ENCODE data around the gene BRD3.

Gene BRD3

DNA sequence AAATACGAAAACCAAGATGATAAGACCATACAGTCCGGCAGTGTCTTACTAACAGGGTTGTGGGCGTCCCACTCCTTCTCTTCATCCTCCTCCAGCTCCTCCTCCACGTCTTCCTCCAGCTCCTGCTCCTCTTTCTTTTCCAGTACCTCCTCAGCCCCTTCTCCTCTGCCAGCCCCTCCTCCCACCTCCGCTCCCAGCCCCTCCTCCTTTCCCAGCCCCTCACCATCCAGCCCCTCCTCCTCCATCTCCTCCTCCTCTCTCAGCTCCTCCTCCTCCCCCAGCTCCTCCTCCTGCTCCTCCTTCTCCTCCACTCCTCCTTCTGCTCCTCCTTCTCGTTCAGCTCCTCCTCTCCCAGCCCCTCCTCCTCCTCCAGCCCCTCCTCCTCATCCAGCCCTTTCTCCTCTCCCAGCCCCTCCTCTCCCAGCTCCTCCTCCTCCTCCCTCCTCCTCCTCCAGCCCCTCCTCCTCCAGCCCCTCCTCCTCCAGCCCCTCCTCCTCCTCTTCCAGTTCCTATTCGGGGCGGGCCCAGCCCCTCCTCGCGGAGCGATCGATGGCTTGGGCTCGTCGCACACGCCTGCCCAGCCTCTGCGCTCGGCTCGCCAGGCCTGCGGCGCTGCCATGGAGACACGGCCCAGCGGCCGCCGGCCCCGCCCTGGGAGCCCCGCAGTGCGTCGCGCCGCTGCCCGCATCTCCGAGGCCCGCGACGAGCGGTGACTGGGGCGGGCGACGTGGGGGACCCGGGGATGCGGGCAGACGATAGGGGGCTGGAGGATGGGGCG is 42.8 kb downstream of the BRD3 start, which contains the start of gene BRD3OS:
TSS of gene BRD3OS (plus strand) at position 654 of the 778 bp plus-strand sequence. CDS start 1,267 bp downstream, outside the sequence.
- peak; percentile 77 for DNase-seq (ENCODE audit: low read depth)

DNA sequence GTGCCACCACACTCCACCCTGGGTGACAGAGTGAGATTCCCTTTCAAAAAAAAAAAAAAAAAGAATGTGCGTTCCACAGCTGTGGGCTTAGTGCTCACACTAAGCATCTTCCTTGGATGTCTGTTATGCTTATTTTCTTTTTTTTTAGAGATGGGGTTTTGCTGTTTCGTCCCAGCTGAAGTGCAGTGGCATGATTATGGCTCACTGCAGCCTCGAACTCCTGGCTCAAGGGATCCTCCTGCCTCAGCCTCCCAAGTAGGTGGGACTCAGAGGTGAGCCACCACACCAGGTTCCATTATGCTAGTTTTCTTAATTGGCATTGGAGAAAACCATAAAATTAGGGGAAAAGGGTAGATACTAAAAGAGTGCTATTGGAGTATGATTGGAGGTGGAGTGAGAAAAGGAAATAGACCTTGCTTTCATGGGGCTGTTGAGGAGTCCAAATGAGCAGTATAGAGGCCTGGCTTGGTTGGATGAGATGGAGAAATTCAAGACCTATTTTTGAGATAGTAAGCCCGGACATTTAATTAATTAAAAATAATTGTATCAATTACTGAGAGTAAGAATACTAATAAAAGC is 43.5 kb downstream of the BRD3 start:
- DNase-seq (ENCODE audit: low read depth) = no peak

DNA sequence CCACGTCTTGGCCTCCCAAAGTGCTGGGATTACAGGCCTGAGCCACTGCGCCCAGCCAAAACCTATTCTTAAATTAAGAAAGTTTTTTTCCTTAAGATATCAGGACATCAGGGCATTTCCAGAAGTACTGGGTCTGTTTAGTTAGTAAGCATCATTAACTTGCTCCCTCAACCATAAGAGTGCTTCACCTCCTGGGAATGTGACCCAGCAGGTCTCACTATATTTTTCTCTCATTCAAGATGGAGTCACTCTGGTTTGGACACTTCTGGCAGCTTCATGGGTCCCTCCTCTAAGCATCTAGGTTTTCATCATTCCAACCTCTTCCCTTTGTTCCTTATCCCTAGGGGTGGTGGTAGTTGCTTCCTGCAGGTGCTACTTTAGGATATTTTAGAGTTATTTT is 52.9 kb downstream of the BRD3 start:
- DNase-seq (ENCODE audit: low read depth) = no peak

DNA sequence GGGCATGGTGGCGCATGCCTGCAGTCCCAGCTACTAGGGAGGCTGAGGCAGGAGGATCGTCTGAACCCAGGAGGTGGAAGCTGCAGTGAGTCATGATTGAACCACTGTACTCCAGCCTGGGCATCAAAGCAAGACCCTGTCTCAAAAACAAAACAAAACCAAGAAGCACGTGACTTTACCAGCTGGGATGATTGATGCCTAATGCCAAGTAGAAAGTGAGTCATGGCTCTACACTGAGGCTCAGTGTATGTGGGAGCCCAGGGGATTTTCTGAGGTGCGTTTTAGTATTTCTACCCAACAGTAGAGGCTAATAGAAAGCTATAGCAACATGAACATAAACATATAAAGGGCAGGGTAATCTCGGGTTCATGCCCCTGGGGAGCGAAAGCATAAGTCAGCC is 56.4 kb downstream of the BRD3 start:
- DNase-seq (ENCODE audit: low read depth) = no peak

DNA sequence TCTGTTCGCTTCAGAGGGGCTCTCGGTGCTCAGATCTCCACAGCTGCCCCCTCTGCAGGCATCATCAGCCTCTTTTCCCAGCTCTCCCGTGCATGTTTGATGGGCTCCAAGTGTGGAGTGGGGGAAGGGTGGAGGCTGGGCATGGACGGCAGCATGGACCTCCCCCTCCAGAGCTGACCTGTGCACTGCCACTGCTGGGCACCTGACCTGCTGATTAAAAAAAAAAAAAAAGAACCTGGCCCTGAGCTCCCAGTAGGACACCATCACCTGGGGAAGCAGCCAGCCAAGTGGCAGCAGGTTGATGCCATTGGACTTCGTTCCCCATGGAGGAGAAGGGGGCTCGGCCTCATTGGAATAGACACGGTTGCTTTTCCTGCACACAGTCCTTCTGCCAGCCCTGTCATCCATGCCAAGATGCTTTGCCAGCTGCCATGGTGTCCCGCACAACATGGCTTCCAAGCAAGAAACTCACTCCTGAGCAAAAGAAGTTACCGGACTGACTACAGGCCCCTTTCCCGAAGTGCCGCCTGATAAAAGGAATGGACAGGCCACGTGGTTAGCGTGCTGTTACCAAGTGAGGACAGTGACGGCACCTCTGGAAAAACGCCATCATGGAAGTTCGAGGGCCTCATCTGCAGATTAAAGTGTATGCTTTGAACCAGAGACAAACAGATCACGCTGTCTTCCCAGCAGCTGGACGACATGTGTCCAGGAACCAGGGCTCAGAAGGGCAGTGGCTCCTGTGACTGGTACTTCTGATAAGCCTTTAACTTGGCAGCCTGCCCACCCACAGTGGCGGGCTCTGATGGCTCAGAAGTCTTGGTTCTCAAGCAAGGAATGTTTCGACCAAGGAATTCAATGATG is 57.3 kb downstream of the BRD3 start:
- DNase-seq (ENCODE audit: low read depth) = no peak

DNA sequence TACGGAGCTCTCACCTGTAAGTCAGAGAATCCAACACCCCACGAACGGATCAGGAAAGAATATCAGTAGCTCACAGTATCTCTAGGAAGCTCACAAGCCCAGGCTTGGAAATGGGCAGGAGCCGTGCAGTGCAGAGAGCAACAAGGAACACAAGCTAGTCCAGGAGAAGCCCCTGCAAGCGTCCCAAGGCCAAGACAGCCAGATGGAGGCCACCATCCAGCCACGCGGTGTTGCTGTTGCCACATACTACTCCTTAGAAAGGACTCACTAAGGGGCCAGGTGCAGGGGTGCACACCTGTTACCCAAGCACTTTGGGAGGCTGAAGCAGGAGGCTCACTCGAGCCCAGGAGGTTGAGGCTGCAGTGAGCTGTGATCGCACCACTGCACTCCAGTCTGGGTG is 60.3 kb downstream of the BRD3 start:
- no peak for DNase-seq (ENCODE audit: low read depth)

DNA sequence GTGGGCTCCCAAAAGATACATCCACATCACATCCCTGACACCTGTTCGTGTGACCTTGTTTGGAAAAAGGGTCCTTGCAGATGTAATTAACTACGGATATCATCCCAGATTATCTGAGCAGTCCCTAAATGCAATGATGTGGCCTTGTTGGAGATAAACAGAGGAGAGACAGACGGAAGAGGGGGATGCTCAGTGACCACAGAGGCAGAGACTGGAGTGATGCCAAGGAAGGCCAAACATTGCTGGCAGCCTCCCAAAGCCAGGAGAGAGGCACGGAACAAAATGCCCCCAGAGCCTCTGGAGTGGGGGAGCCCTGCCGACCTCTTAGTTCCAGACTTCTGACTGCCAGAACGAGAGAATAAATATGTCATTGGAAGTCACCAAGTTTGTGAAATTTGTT is 60.7 kb downstream of the BRD3 start:
- DNase-seq (ENCODE audit: low read depth) = no peak

DNA sequence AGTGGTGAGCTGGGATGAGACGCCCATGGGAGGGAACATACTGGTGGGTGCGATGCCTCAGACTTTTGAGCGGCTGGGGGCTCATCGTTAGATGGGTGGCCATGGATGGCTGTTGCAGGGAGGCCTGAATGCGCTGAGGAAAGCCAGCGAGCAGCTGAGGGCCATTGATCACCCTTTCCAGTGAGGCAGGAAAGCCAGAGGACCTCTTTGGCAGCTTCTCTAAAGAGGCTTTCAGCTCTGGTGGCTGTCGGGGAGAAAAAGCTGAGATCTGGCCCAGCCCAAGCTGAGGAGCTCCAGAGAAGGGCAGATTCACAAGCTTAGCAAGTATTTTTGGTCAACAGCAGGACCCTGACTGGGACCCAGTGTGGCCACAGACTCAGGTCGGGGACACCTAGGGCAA is 62.4 kb downstream of the BRD3 start:
- no peak for DNase-seq (ENCODE audit: low read depth)

DNA sequence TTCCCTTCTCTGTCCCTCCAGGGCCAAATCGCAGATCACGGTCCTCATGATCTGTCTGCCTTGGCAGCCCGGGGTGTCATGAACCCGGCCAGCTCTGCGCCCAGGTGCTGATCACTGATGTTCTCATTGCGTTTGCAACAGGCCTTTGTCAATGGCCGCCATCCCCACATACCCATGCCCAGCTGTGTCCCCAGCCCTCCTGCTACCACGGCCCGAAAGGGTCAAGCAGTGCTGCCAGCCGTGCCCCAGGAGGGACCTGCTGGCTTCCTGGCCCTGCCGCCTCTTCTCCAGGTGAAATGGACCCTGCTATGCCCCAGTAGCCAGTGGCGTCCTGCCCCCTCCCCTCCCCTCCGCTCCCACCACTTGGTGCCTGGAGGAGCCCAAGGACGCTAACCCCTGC is 62.9 kb downstream of the BRD3 start:
- DNase-seq (ENCODE audit: low read depth) = no peak

DNA sequence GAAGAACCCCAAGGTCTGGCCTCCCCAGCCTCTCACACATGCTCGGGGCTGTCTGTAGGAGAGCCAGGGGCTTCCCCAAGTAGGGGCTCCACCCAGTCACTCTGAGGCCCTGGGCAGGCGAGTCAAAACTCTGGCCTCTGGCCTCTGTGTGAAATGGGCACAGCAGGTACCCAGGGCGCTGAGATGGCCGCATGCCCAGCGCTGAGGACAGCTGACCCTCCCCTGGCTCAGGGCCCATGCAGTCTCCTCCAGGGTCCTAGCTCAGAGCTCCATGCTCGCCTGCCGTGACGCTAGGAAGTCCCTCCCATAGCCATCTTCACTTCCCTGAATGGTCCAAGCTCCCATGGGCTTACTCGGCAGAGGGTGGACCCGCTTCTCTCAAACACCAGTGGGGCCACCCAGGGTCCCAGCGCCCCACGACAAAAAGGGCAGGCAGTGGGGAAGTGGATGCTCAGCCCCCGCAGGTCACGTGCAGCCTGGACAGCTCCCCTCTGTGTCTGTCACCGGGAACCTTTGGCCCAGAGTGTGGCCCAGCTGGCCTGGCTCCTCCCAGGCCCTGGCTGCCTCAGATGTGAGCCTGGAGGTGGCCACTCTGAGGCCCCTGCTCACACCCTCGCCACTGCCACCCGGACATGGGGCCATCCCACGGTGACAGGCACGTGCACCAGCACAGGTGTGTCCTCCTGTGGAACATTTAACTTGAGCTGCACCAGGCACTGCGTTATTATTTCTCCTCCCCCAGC is 63.5 kb downstream of the BRD3 start:
- no peak for DNase-seq (ENCODE audit: low read depth)

DNA sequence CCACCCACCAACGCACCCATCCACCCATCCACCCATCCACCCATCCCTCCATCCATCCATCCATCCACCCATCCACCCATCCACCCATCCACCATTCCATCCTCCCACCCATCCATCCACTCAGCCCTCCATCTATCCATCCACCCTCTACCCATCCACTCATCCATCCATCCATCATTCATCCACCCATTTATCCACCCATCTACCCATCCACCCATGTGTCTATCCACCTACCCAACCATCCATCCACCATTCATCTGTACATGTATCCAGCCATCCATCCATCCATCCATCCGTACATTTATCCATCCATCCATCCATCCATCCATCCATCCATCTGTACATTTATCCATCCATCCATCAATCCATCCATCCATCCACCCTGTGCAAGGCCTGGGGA is 64.6 kb downstream of the BRD3 start:
- DNase-seq (ENCODE audit: low read depth) = no peak

DNA sequence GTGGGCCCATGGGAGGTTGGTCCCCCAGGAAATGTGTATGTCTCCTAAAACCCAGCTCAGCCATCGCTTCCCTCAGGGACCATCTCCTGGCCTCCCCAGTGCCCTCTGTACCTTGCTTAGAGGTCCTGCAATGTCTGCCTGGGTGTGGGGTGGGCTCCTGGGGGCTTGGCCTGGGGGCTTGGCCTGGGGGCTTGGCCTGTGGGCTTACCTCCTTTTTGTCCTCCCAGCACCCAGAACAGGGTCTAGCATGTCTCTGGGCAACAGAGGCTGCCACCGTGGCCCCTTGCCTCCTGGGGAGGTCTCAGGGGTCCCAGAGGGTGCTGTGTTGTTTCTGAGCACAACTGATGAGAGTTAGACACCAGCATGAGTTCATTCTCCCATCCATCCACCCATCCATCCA is 65.0 kb downstream of the BRD3 start:
- no peak for DNase-seq (ENCODE audit: low read depth)

DNA sequence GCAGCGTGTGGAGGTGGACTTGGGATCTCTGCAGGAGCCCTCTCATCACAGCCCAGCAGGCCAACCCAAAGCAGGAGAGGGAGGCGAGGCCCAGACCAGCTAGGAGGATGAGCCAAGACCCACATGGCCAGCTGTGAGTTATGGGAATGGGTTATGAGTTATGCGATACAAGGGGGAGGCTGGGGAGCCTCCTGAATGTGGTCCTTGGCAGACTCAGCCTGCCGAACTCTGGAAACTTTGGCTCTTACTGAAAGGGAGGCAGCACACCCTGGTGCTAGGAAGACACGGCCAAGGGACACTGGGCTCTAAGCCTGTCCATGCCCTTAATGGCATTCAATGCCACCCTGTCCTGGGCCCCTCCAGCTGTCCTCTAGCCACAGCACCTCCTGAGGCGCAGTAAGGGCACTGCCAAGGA is 68.0 kb downstream of the BRD3 start:
- DNase-seq (ENCODE audit: low read depth) = no peak

DNA sequence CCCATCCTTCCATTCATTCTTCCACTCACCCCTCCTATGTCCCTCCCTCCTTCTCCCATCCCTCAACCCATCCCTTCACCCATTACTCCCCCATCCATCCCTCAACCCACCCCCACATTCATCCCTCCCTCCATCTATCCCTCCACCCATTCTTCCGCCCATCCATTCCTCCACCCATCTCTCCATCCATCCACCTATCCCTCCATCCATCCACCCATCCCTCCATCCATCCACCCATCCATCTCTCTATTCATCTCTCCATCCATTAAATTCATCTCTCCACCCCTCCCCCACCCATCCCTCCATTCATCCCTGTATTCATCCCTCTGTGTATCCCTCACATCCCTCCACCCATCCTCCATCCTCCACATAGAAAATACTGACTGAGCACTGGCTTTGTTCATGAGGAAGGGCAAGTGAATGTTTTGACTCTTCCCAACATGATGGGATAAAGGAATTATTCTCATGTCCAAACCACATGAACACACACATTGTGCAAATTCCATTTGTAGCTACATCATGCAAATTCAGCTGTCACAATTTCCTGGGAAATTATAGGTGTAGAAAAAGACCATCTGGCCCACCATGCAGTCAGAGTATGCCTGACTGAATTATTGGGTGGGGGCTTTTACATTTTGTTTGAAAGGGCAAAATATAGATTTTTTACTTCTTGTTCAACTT is 68.8 kb downstream of the BRD3 start:
- no peak for DNase-seq (ENCODE audit: low read depth)

DNA sequence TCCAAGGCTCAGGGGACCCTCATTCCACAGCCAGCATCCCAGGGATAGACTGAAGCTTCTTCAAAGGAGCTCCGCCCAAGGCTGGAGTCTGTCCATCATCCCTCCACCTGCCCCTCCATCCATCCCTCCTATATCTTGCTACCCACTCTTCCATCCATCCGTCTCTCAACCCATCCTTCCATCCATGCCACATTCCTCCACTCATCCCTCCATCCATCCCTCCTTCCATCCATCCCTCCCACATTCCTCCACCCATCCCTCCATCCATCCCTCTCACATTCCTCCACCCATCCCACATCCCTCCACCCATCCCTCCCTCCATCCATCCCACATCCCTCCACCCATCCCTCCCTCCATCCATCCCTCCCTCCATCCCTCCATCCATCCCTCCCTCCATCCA is 70.2 kb downstream of the BRD3 start:
- no peak for DNase-seq (ENCODE audit: low read depth)

DNA sequence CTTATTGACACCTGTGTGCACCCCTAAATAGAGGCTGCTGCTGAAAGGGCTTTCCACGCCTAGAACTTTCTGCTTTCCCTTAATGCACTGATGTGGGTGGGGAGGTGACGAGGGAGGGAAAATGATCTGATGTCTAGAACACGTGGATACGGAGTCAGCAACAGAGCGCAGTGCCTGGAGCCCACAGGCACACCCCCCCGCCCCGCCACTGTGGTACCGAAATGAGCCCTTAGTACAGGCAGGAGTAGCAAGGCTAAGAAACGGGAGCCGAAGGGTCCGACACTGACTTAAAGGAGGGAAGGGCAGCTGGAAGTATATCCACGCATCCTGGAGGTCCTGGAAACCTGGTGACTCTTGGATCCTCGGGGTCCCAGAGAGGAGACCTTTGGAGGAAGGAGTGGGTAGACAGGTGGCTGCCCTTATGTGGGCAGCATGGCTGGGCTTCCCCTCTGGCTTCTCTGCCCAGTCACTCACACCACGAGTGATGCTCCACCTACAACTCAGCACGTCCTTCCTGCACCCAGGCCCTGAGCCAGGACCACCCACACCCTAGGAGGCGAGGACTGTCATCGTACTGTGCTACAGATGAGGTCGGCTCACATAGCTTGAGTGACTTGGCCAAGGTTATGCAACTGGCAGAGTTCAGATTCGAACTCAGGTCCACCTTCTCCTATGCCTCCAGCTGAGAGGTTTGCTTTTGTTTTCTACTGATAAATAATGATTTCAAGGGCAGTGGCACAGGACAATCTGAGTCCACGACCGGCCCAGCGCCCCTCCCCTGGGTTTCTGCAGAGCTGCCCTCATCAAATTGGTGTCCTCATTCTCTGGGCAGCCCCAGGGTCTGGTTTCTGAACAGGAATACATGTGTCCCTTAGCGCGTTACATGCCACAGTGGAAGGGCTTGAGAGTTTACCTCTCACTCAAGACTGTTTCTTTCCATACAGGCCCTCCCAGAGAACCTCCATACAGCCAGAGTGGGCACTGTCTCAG is 71.0 kb downstream of the BRD3 start:
- no peak for DNase-seq (ENCODE audit: low read depth)

DNA sequence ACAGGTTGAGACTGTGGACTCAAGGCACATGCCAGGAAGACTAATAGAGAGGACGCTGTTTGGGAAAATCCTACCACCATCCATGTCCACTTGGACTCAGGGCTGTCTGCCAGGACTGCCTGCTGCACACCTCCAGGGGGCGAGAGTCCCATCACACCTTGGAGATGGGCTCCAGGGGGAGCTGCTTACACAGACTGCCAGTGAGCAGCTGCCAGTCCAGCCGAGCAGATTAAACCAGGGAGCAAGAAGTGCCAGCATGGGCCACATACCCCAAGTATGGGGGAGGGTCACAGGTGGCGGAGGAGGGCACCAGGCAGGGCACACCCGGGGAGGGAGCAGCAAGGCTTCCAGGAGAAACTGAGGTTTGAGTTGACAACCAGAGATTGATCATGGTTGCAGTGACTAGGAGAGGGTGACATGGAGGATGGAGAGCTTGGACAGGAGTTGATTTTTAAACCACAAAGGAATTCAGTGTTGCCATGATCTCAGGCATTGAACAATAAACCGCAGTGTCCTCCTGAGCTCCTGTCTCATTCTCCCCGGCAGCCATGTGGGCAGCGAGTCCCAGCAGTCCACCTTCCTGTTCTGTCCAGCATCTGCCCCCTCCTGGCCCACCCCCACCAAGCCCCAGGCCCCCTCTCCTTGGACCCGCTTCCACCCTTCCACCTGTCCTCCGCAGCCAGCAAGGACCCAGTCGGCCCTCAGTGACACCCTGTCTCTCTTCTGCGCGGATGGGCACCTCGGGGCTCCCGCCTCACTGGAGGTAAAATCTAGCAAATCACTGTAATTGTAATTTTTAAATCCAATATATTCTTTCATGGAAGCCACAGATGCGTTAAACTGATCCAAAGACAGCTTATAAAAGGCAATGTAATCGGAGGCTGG is 72.6 kb downstream of the BRD3 start:
- DNase-seq (ENCODE audit: low read depth) = no peak

DNA sequence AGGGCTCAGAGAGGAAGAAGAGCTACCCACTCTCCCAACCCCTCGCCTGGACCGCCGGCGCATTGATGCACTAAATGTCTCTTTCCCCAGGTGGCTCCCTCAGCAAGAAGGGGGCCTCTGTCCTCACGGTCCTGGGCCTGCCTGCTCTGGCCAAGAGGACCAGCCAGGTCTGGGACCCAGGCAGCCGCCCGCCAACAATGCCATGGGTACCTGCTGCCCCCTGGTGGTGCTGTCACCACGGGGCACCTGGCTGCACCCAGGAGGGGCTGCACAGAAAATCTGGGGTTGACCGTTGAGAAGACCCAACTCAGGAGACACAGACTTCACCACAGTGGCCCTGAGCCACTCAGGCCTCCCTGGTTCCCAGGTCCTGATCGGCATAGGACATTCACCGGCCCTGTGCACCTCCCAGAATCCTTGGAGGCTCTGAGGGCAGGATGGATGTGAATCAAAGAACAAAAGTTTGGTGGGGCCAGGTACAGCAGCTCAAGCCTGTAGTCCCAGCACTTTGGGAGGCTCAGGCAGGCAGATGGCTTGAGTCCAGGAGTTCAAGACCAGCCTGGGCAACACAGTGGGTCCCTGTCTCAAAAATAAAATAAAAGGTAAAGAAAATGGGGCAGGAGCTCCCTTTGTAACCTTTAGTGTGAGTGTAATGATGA is 73.3 kb downstream of the BRD3 start:
- peak; percentile 69 for DNase-seq (ENCODE audit: low read depth)

Data from stimulated activated CD8-positive, alpha-beta memory T cell treated with anti-CD3 and anti-CD28 coated beads, Interleukin-15, amount 100 ng/mL, for 1 hour (primary cell).